HG03280 (cell line): ENCODE measurements around the gene CYP11A1.

ENCODE experiments used
- ATAC-seq: cut with Tn5 transposase; IDR thresholded peaks from one replicate; pipeline ENCODE4 v1.9.1; 2021; ENCODE audit warnings: mild to moderate bottlenecking, moderate library complexity; ENCODE audit not compliant: unreplicated experiment

The CYP11A1 gene

DNA sequence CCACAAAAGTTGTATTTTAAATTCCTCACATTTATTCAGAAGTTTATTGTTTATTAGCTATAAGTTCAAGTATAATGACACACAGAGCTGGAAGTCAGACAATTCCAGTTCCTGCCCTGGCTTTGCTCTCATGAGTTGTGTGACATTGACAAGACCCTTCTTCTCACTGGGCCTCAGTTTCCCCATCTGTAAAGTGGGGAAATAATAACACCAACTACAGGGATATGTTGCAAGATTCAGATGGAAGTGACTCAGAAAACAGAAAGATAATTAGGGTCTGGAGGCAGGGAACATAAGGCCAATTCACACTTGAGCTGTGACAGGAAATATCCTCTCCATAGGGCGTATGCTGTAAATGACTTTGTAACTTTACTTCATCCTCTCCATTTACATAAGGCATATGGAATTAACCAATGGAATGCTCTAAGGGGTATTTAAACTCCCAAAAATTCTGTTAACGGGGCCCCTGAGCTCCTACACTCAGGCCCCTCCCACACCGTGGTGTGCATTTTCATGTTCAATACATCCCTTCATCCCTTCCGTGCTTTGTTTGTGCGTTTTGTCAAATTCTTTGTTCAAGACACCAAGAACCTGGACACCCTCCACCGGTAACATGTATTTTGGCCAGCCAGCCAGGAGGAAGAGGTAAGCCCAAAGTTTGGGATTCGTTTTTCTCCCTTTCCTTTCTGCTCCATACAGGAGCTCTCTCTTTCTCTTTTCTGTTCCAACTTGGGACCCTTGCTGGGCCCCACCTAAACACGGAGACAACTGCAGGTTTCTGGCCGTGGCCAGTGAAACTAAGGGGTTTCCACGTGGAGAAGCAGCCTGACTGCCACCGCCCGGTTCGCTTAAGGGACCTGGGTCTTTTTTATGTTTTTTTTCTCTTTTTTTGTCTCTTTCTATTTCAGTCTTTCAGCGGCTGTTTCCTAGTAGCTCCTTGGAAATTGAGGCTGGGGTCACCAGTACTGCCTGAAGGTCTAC is 16.9 kb downstream of the CYP11A1 start:
- no peak for ATAC-seq

DNA sequence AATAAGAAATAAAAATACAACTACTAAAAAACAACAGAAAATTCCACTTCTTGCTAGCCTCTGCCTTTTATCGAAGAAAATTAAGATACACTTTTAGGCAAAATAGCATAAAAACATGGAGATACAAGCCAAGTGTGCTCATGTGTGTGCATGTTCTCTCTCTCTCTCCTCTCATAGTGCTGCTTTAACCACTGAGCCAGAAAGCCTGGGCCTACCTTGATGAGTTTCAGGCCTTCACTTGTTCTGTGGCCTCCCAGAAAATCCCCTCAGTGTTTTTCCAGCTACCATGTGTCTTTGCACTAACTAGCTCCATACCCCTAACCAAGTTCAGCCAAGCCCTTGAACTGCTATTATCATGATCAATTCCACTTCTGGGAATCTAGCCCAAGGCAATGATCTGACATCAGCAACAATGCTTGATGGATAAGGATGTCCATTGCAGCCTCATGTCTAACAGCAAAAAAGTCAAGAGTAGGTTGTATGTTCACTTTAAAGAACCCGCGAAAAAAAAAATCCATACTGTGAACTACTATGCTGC is 18.1 kb downstream of the CYP11A1 start:
- no peak for ATAC-seq

DNA sequence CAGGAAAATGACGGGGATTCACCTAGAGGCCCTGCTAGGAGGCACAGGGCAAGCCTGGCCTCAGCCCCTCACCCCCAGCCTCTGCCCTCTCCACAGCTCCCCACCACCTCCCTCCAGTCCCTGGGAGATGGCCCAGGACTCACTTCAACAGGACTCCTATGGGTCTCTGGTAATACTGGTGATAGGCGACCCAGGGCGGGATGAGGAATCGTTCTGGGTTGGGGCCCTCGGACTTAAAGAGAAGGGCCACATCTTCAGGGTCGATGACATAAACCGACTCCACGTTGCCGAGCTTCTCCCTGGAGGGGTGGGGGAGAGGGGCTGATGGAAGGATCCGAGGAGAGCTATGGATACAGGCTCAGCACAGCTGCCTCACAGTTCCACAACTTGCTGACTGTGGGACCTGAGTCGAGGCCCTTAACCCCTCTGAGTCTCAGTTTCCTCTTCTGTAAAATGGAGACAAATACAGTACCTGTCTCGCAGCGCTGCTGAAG is 19.6 kb downstream of the CYP11A1 start:
- ATAC-seq = no peak

DNA sequence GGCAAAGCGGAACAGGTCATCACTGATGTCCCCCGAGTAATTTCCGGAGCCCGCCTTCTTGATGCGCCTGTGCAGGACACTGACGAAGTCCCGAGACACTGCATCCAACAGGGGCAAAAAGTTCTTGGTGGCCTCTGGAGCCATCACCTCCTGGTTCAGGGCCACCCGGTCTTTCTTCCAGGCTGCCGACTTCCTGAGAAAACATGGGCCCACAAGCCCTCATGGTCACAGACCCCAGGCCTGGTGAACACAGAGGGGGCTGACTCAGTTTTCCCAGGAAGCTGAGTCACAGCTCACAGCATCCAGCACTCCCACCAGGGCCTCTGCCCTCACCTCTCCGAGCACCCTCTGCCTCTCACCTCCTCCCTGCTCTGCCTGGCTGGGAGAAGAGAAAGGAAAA is 22.4 kb downstream of the CYP11A1 start:
- ATAC-seq = no peak

DNA sequence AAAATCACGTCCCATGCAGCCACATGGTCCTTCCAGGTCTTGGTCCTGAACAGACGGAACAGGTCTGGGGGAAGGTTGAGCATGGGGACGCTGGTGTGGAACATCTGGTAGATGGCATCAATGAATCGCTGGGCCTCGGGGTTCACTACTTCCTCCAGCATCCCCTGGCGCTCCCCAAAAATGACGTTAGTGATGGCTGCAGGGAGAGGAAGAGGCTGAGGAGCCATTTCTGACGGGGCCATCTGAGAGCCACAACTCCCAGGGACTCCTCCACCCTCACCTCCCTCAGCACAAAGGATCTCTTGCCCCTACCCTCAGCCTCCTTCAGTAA is 23.7 kb downstream of the CYP11A1 start:
- no peak for ATAC-seq

DNA sequence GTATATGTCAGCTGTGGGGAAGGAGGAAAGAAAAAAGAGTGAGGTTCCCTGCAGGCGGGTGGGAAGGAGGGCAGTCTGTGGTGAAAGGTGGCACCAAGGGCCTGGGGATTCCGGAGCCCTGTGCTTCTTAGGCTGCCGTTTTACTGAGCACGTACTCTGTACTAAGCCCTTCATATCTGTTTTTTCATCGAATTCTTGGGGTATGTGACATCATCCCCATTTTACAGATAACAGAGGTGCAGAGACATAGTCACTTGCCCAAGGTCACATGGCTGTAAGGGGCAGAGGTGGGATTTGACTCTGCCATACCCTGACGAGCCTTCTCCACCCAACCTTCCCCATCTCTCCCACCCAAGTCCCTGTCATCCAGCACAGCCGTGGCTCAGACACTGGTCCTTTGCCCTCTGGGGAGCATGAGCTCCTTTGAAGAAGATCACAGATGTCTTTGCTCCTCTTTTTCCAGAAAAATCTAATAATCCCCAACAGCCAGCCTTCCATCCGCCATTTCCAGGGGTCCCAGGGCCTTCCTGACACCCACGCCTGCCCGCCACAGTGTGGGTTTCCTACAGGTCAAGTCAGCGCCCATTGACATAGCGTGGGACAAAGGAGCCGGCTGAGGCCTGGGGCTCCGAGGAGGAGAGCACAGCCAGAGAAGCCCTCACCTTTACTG is 24.2 kb downstream of the CYP11A1 start:
- no peak for ATAC-seq

DNA sequence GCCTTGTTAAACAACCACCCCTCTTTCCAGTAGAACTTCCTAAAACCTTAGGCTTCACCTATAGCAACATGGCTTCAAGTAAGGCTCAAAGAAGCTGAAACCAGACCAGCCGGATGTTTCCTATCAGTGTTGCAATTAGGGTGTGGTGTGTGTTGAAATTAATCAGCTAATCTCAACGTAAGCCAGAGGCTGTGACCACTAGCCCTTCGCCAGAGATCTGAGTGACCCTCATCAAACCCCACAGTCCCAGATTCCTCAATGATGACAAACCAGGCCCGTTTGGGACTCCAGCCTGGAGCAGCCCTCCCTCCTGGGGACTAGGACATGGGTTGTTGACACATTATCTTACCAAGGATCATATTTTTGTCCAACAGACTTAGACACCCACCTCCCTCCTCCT is 27.3 kb downstream of the CYP11A1 start:
- ATAC-seq = no peak

DNA sequence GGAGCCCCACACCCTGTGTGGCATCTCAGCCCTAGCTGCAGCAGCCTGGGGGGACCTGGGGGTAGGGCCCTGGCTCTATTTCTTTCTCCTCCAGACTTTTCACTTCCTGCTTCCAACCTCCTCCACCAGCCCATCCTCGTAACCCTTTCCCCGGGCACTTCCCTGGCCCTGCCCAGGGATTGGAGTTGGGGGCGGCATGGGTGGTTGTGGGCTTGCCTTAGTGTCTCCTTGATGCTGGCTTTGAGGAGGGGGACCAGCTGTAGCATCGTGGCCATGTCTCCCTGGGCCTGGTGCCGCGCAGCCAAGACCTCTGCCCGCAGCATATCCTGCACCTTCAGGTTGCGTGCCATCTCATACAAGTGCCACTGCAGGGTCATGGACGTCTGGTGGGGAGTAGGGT is 28.1 kb downstream of the CYP11A1 start:
- no peak for ATAC-seq

DNA sequence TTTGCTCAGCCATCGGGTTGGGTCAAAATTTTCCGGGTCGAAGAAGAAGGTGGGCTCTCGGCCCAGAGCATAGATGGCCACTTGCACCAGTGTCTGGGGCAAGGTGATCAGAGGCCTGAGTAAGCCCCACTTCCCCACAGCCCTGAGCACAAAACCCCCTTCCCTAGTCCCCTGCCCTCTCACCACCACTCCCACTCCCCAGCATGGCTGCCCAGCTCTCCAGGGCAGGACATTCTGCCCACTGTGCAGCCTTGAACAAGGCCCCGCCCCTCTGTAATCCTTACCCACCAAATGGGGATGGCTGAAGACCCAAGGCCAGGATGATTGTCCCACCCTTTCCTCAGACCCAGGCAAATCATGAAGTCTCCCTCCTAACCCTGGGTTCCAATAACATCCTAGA is 28.8 kb downstream of the CYP11A1 start:
- no peak for ATAC-seq

DNA sequence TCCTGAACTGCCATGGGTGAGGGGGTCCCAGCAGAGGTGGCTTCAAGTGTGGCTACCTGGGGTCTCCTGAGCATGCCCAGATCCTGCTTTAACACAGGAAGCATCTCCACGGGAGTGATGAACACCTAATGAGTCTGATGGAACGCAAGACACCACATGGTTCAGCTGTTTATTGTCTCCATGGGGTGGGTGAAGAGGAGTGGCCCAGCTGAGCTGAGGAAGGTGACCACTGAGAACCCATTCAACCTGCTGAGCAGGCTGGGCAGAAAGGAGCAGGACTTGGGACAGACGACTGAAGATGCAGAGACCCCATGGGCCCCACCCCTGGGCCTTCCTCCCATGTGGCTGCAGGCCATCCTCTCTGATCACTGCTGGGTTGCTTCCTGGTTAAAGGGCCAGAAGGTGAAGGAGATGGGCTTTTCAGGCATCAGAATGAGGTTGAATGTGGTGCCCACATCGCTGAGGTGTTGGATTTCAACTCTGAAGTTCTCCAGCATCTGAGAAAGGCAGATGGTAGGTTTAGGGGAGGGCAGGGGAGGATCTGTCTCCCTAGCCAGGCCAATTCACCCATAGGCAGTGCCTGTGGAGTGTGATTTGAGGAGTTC is 29.7 kb downstream of the CYP11A1 start:
- no peak for ATAC-seq

DNA sequence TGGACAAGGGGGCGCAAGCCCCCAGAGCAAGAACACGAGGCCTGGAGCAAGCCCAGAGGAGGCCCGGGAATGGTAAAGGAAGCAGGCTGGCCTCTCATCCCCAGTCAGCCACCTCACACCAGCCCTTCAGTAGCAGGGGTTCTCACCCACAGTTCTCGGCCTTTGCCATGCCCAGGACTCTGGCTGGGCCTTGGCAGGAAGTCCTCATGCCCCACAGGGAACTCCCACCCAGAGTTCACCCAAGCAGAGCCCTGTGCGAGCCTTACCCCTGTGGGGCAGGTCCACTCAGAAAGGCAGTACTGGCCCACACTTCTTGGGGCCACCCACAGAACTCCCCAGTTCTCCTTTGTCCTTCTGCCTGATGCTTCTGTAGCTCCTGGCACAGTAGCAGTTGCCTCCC is 30.3 kb downstream of the CYP11A1 start:
- ATAC-seq = no peak

DNA sequence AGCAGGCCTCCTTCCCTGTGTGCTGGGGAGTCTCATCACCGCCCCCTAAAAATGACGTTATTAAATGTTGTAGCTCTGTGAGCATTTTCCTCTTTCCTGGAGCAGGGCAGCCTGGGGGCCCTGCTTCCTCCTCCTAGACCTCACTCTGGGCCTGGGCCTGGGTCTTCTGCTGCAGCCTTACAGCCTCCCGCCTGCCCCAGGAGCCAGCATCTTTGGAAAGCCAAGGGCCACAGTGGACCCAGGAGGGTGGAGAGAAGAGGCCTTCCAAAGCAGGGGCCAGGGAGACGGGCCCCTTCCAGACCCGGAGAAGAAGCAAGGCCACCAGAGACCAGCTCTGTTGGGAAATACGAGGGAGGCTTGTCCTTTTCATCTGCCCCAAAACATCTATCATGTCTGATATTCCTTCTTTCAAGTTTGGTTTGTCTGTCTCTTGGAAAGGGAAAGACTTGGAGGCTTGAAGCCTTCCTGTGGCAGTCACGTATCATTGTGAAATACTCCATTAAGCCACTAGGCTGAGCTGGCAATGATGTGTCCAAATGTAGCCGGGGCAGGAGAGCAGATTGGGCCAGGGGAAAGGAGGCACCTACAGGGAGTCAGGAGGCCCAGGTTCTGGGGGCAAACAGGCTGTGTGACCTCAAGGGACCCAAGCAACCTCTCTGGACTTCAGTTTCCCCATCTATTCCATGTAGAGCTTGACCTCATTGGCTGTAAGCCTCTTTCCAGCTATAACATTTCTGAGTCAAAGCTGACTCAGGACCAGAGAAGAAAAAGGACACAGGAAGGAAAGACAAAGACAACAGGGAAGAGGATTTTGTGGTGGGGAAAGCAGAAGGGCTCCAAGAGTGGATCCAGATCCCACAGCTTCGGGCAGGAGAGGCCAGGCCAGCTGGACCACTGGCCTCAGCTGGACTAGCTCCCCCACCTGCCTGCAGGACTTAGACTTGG is 31.1 kb downstream of the CYP11A1 start:
- ATAC-seq = no peak

DNA sequence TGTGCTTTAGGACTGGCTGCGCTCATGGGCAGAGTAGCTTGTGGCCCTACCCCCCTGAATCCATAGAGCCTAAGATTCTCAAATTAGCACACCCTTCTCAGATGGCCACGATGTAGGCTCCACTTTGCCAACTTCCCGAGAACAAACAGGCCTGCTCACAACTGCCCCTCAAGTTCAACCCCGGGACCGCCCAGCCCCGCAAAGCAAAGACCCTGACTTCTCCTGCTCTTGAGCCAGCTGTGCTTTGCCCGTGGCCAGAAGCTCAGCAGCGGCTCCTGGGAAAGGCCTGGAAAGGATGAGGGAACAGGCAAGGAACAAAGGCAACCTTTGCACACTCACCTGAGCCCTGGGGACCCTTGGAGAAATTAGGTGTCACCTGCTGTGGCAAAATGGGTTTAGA is 32.0 kb downstream of the CYP11A1 start:
- no peak for ATAC-seq

DNA sequence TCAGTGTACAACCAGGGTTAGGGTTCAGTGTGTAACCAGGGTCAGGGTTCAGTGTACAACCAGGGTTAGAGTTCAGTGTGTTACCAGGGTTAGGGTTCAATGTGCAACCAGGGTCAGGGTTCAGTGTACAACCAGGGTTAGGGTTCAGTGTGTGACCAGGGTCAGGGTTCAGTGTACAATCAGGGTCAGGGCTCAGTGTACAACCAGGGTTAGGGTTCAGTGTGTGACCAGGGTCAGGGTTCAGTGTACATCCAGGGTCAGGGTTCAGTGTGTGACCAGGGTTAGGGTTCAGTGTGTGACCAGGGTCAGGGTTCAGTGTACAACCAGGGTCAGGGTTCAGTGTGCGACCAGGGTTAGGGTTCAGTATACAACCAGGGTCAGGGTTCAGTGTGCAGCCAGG is 33.3 kb downstream of the CYP11A1 start:
- ATAC-seq = no peak

DNA sequence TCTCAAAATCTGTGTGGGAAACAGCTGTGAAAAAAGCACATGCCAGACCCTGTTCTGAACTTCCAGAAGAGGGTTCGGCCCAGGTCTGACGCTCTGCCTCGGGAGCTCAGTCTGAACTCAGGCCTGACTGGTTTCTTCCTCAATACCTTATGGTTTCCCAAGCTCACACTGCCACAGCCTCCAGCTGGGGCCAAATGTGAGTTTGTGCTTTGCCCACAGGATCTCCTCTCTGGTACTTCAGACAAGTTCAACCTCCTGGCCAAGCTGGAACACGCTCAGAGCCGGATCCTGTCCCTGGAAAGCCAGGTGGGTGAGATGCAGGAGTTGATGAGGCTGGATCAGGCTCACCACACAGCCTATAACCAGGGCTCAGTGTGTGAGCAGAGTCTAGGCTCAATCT is 33.8 kb downstream of the CYP11A1 start:
- ATAC-seq = no peak

DNA sequence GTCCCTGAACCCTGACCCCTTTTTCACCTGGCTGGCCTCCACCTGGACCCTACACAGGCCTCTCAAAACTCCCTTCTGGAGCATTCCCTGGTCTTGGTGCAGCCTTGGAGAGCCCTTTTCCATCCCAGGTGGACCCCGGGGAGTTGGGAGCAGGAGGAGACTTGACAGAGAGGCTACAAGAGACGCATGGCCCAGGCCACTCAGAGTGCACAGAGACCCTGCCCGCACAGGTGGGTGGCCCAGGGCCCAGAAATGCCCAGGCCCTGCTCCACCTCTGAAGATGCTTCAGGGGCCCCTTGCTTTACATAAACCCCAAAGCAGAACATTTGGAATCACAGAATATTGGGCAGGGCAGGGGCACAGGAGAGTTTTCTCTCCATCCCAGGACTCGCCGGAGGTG is 34.4 kb downstream of the CYP11A1 start:
- ATAC-seq = no peak

DNA sequence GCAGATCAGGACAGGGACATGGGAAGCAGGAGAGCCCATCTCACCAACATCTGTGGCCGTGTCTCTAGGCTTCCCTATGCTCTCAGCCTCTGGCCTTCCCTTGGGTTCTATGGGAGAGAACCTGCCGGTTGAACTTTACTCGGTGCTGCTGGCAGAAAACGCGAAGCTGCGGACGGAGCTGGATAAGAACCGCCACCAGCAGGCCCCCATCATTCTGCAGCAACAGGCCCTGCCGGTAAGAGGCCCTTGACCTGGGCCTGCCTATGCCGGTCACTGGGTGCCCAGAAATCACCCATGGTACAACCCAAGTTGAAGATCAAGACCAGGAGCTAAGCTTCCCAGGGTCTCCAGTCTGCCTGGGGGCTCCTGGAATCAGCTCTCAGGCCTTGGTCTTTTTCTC is 34.8 kb downstream of the CYP11A1 start:
- no peak for ATAC-seq

DNA sequence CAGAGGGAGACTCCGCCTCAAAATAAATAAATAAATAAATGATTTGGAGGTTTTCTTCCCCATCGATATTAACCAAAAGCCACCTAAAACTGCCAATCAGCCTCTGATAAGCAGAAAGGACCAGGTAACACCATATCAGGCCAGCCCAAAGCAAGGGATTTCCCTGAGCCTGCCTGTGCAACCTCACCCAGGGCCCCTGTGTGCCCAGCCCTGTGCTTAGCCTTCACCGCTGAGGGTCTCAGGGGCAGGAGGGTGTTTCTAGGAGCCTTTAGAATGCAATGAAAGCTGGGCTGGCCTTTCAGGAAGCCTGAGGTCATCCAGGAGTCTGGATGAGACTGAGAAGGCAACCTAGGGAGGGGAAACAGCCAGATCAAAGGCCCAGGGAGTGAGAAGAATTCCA is 35.4 kb downstream of the CYP11A1 start:
- ATAC-seq = no peak

DNA sequence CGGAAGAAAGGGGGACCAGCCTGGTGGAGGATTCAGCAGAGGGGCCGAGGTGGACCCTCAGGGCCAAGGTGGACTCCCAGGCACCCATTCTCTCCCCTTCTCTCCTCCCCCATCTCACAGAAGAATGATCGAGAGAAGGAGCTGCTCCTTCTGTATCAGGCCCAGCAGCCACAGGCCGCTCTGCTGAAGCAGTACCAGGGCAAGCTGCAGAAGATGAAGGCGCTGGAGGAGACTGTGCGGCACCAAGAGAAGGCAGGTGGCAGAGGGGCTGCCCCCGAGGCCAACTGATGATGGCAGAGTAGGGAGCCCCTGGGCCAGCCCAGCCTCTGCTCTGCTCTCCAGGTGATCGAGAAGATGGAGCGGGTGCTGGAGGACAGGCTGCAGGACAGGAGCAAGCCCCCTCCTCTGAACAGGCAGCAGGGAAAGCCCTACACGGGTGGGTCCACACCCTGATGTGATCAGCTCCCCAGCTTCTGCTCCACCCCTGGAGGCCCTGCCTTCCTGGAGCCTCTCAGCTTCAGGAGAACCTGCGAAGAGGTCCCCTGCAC is 36.5 kb downstream of the CYP11A1 start:
- no peak for ATAC-seq
